NT2/D1 (cell line): ENCODE measurements around the gene RNF144B.
"Not testable (repeated sequence)": the region's sequence is repeated elsewhere in the genome, so short reads cannot be mapped to it uniquely, and the experiment has no call there.

Experiments used
- DNase-seq: peaks from one replicate; pipeline ENCODE4 v3.0.0-alpha.2; 2011; ENCODE audit warnings: low read depth, low spot score
- H3K27me3 ChIP-seq: 2 replicates; pipeline ENCODE4 v1.6.0; 2011; ENCODE audit warnings: mild to moderate bottlenecking; ENCODE audit not compliant: insufficient read length, insufficient read depth
- H3K36me3 ChIP-seq: 2 replicates; pipeline ENCODE4 v1.6.1; 2011; ENCODE audit warnings: mild to moderate bottlenecking, low read length, mixed read lengths; ENCODE audit not compliant: insufficient read depth, insufficient read length
- H3K4me1 ChIP-seq: 2 replicates; pipeline ENCODE4 v1.5.1; 2011; ENCODE audit not compliant: insufficient read depth, insufficient read length
- H3K4me3 ChIP-seq: 2 replicates; pipeline ENCODE4 v1.5.1; 2011; ENCODE audit warnings: low read depth; ENCODE audit not compliant: insufficient read length
- H3K9ac ChIP-seq: 2 replicates; pipeline ENCODE4 v1.6.0; 2011; ENCODE audit warnings: low read depth; ENCODE audit not compliant: insufficient read length
- H3K9me3 ChIP-seq: 2 replicates; pipeline ENCODE4 v1.5.1; 2011; ENCODE audit warnings: mild to moderate bottlenecking, low read length; ENCODE audit not compliant: insufficient read depth
- SUZ12 ChIP-seq: IDR thresholded peaks from 2 replicates; pipeline ENCODE4 v1.6.1; 2011; ENCODE audit not compliant: insufficient read length, insufficient read depth; ENCODE audit errors: extremely low read depth
- YY1 ChIP-seq: IDR thresholded peaks from 2 replicates; pipeline ENCODE4 v1.6.1; 2011; ENCODE audit not compliant: insufficient read length, insufficient read depth
- ZNF274 ChIP-seq: IDR thresholded peaks from 2 replicates; pipeline ENCODE4 v1.6.1; 2011; ENCODE audit warnings: mild to moderate bottlenecking, low read depth, low read length

RNF144B gene

DNA sequence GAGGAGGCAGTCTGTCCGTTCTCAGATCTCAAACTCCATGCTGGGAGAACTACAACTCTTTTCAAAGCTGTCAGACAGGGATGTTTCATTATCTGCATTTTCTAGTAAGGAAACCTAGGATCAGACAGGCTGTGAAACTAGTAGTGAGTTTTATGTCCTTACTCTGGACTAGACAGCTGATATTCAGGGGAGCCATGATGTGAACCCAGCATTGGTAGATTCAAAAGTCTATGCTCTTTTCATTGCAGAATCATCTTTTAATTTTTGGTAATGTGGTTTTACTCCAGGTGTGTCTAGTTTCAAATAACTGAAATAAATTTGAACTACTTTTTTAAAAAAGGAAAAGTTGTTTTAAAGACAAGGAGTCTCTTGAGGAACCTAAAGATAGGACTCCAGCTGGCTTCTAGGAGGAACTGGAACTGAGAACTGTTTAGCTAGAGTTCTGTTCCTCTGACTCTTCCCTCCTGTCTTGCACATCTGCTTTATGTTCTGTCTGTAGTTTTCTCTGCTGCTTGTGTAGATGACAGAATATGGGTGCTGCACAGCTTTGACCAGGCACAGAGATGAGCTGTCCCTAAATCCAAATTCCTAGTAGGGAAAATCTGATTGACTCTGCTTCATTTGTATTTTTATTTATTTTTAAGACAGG, 27.8 kb upstream of the RNF144B start:
- no peaks in the 10 kb centered on the region for H3K4me1 ChIP-seq
- DNase-seq, result no peak
- no peak overlapping the region for H3K9ac ChIP-seq
- H3K9me3 ChIP-seq, result no peaks in the 10 kb centered on the region
- H3K4me3 ChIP-seq, result no peak overlapping the region
- no peaks in the 10 kb centered on the region for H3K27me3 ChIP-seq
- H3K36me3 ChIP-seq, result no peaks in the 10 kb centered on the region
- TF ChIP-seq ZNF274 (no peak), SUZ12 (no peak), YY1 (no peak)

DNA sequence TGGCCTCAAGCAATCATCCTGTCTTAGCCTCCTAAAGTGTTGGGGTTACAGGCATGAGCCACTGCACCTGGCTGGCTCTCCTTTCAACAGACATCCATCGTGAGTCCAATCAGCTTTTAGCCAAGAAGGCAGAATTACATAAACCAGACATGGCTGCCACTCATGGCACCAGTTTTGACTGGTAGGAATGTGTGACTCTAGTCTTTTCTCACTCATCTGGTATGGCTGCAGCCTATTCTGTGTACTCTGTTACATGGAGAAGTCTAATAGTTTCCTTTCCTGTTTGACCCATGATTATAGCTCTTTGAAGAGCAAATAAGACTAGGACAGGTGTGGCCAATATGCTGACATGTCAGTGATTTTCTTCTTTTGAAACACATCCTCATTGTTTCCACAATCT, 27.0 kb upstream of the RNF144B start:
- Histone ChIP-seq H3K36me3 (no peaks in the 10 kb centered on the region), H3K4me1 (no peaks in the 10 kb centered on the region), H3K9ac (no peak overlapping the region), H3K9me3 (no peaks in the 10 kb centered on the region), H3K27me3 (no peaks in the 10 kb centered on the region), H3K4me3 (no peak overlapping the region)
- no peak for TF ChIP-seq YY1
- no peak for TF ChIP-seq SUZ12
- no peak for TF ChIP-seq ZNF274
- no peak for DNase-seq

- no peaks in the 10 kb centered on the region for H3K9me3 ChIP-seq
- H3K4me1 ChIP-seq, result no peaks in the 10 kb centered on the region
- no peak overlapping the region for H3K4me3 ChIP-seq
- TF ChIP-seq ZNF274 (no peak), YY1 (no peak), SUZ12 (no peak)
- no peak for DNase-seq
- H3K9ac ChIP-seq, result no peak overlapping the region
- no peaks in the 10 kb centered on the region for H3K27me3 ChIP-seq
- no peaks in the 10 kb centered on the region for H3K36me3 ChIP-seq
Observed at GRCh38 chr6:18362058-18362561, 25.0 kb upstream of the RNF144B start.

GRCh38 chr6:18363746-18364145, 23.4 kb upstream of the RNF144B start:
- H3K4me3 ChIP-seq, result no peak overlapping the region
- no peak for DNase-seq
- H3K9ac ChIP-seq, result no peak overlapping the region
- H3K9me3 ChIP-seq, result no peaks in the 10 kb centered on the region
- H3K4me1 ChIP-seq, result no peaks in the 10 kb centered on the region
- no peaks in the 10 kb centered on the region for H3K36me3 ChIP-seq
- no peaks in the 10 kb centered on the region for H3K27me3 ChIP-seq
- TF ChIP-seq SUZ12, result no peak
- TF ChIP-seq ZNF274, result no peak
- no peak for TF ChIP-seq YY1

- not testable (repeated sequence) for H3K36me3 ChIP-seq, H3K4me3 ChIP-seq, H3K27me3 ChIP-seq, H3K9ac ChIP-seq, H3K4me1 ChIP-seq, H3K9me3 ChIP-seq, DNase-seq
Observed at GRCh38 chr6:18364561-18364960, 22.6 kb upstream of the RNF144B start.

GRCh38 chr6:18367371-18367770, 19.8 kb upstream of the RNF144B start:
- Histone ChIP-seq H3K36me3 (no peaks in the 10 kb centered on the region), H3K9me3 (no peaks in the 10 kb centered on the region), H3K4me1 (no peaks in the 10 kb centered on the region), H3K4me3 (no peak overlapping the region), H3K9ac (no peak overlapping the region), H3K27me3 (no peaks in the 10 kb centered on the region)
- TF ChIP-seq ZNF274 (no peak), SUZ12 (no peak), YY1 (no peak)
- DNase-seq, result no peak

DNA sequence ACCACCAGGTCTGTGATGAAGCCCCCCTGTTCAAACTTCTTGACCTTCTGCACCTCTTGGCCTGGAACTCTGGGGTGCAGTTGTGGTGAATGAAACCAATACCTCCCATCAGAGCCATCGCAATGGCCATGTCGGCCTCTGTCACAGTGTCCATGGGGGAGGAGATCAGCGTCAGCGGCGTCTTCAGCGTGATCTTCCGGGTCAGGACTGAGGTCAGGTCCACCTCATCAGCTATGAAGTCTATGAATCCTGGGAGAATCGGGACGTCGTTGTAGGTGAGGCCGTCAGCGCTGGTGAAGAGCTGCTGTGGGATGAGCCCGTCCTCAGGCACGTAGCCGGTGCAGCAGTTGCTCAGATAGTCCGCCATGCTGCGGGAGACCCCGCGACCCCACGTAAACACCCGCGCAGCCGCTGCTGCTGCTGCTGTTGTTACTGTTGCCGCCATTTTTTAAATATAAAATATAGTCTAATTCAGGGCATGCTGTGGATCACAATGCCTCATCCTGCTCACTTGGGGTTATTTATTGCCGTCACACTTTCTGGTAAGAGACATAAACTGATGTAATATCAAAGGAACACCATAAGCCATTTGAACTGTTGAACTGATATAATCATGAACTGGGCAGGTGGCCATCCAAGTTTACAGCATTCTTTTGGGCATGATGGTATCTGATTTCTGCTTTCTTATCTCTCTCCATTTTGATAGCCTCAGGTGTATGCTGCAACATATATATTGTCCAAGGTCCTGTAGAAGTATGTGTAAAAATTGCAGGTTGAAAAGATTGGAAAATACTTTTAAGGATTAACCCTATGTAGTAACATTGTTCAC, 18.7 kb upstream of the RNF144B start:
- H3K4me3 ChIP-seq, result no peak overlapping the region
- H3K27me3 ChIP-seq, result no peaks in the 10 kb centered on the region
- H3K9me3 ChIP-seq, result no peaks in the 10 kb centered on the region
- no peaks in the 10 kb centered on the region for H3K4me1 ChIP-seq
- H3K36me3 ChIP-seq, result no peaks in the 10 kb centered on the region
- TF ChIP-seq SUZ12, result no peak
- TF ChIP-seq YY1, result no peak
- TF ChIP-seq ZNF274, result no peak
- no peak overlapping the region for H3K9ac ChIP-seq
- DNase-seq, result no peak
